PC-9 (cell line): Measurements from ENCODE around the gene RICTOR. TPM values are rescaled to one million over a fixed set of nuclear protein-coding genes. Genes with fewer than 3 reads are reported as not detected.

Experiments used
- BruUV-seq: library from RNA; stranded (reverse); fragments of 400-500 nt; replicated peaks from 2 replicates; lab custom pipeline; 2021; lab: Mats Ljungman, UMichigan
- CTCF ChIA-PET: fragments of 300-600 bp; sonication (Branson Sonifier 250); formaldehyde crosslinking; loops from one replicate; lab custom pipeline; 2022; ENCODE audit warnings: antibody characterized with exemption; lab: Charles Lee
- POLR2A ChIA-PET: fragments of 300-600 bp; sonication (Branson Sonifier 250); formaldehyde crosslinking; loops from one replicate; lab custom pipeline; 2022; ENCODE audit warnings: antibody characterized with exemption; ENCODE audit not compliant: unreplicated experiment; lab: Charles Lee
- DNase-seq, 2 experiments: peaks; one replicate each; pipeline versions ENCODE4 v3.0.0 to v3.0.0-alpha.2; 2015 to 2022; ENCODE audit warnings: mixed read lengths in 1 of 2
- H2AFZ ChIP-seq: fragments of 200-600 bp; sonication (generic); 2 replicates; pipeline ENCODE4 v1.8.1; 2017; ENCODE audit warnings: antibody characterized with exemption
- H3F3A ChIP-seq: fragments of 200-600 bp; sonication (generic); 2 replicates; pipeline ENCODE4 v1.8.1; 2017; ENCODE audit warnings: antibody characterized with exemption, mild to moderate bottlenecking, low read depth; ENCODE audit not compliant: insufficient read depth
- H3K27ac ChIP-seq: fragments of 200-600 bp; sonication (generic); 2 replicates; pipeline ENCODE4 v1.6.1; 2016; ENCODE audit warnings: mixed run types
- H3K27me3 ChIP-seq: fragments of 200-600 bp; sonication (generic); 2 replicates; pipeline ENCODE4 v1.6.1; 2016; ENCODE audit warnings: low read depth, mixed run types; ENCODE audit not compliant: insufficient read depth
- H3K36me3 ChIP-seq: fragments of 200-600 bp; sonication (generic); 2 replicates; pipeline ENCODE4 v1.6.1; 2016; ENCODE audit warnings: low read depth, mixed run types
- H3K4me1 ChIP-seq: fragments of 200-600 bp; sonication (generic); replicated peaks from 2 replicates; pipeline ENCODE4 v1.6.1; 2016; ENCODE audit warnings: mixed run types; ENCODE audit not compliant: insufficient read depth
- H3K4me2 ChIP-seq: fragments of 200-600 bp; sonication (generic); 2 replicates; pipeline ENCODE4 v1.6.1; 2017; ENCODE audit warnings: mixed run types
- H3K4me3 ChIP-seq: fragments of 200-600 bp; sonication (generic); 2 replicates; pipeline ENCODE4 v1.6.1; 2016; ENCODE audit warnings: mixed run types
- H3K79me2 ChIP-seq: fragments of 200-600 bp; sonication (generic); 2 replicates; pipeline ENCODE4 v1.6.1; 2017; ENCODE audit warnings: low read depth, mixed run types
- H3K9me2 ChIP-seq: fragments of 200-600 bp; sonication (generic); 2 replicates; pipeline ENCODE4 v1.8.1; 2017; ENCODE audit warnings: mild to moderate bottlenecking; ENCODE audit not compliant: insufficient read depth
- H3K9me3 ChIP-seq: fragments of 200-600 bp; sonication (generic); 2 replicates; pipeline ENCODE4 v1.8.1; 2016; ENCODE audit warnings: low read depth; ENCODE audit not compliant: insufficient read depth
- H4K20me1 ChIP-seq: fragments of 200-600 bp; sonication (generic); 2 replicates; pipeline ENCODE4 v1.8.1; 2017; ENCODE audit not compliant: insufficient read depth
- EZH2 ChIP-seq: fragments of 200-600 bp; sonication (generic); IDR thresholded peaks from 2 replicates; pipeline ENCODE4 v1.8.0; 2017; ENCODE audit warnings: antibody characterized with exemption, low read depth
- intact Hi-C: fragments of 100-400 bp; cut with micrococcal nuclease; formaldehyde crosslinking; loops from one replicate; pipeline ENCODE4 v1.10.0; 2022; ENCODE audit not compliant: unreplicated experiment
- total RNA-seq: library from RNA; stranded (reverse); gene quantifications from 2 replicates; pipeline ENCODE4 v1.2.3, GENCODE V29; 2021
- TF ChIP-seq, protein P1 (sequence below): fragments of 200-600 bp; sonication (generic); conservative IDR thresholded peaks from 2 replicates; pipeline ENCODE4 v1.6.1; 2017; ENCODE audit warnings: mixed run types, antibody characterized with exemption, mild to moderate bottlenecking, moderate library complexity

Gene RICTOR
- total RNA-seq, 1 experiment from 2014 or later, result 103 TPM

DNA sequence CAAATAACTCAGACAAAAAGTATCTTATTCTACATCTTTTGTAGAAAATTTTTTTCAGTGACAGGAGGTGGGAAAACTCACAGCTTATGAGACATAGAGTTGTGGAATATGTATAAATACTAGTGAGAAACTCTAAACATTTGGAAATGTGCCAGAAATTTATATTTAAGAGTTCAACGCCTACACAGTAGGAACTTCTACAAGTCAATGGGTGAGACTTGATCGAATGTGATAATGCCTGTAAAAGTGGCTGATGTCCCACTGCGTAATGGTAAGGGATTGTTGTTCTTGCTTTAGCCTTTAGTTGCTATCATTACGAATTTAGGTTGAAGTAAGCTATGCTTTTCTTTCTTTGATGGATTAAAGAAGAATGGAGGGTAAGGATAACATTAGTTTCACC, 40.0 kb upstream of the RICTOR start:
- Histone ChIP-seq H3K9me3 (0 out of 2 replicates have a peak, but pooled peaks cover 2% of the 10 kb centered on the region), H3K79me2 (no peaks in the 10 kb centered on the region), H3K4me2 (no peak overlapping the region), H3K27me3 (no peaks in the 10 kb centered on the region), H3K27ac (no peak overlapping the region), H2AFZ (no peak overlapping the region), H3K9me2 (0 out of 2 replicates have a peak, but pooled peaks cover 6% of the 10 kb centered on the region), H3K36me3 (no peaks in the 10 kb centered on the region), H4K20me1 (no peaks in the 10 kb centered on the region), H3K4me1 (0 out of 2 replicates have a peak, but pooled peaks cover 16% of the 10 kb centered on the region), H3F3A (0 out of 2 replicates have a peak, but pooled peaks cover 3% of the 10 kb centered on the region), H3K4me3 (no peak overlapping the region)
- intact Hi-C loops, result loop anchor here (2.0 kb wide), 1 partner anchor 25 kb away; no protein-coding TSS in a partner anchor
- no peak for DNase-seq
- no TSS peak for BruUV-seq
- CTCF ChIA-PET, result interaction anchor here (0.6 kb wide), 1 partner anchor 99 kb away, joined by 4 read pairs; no protein-coding TSS in a partner anchor
- TF ChIP-seq, protein P1, sequence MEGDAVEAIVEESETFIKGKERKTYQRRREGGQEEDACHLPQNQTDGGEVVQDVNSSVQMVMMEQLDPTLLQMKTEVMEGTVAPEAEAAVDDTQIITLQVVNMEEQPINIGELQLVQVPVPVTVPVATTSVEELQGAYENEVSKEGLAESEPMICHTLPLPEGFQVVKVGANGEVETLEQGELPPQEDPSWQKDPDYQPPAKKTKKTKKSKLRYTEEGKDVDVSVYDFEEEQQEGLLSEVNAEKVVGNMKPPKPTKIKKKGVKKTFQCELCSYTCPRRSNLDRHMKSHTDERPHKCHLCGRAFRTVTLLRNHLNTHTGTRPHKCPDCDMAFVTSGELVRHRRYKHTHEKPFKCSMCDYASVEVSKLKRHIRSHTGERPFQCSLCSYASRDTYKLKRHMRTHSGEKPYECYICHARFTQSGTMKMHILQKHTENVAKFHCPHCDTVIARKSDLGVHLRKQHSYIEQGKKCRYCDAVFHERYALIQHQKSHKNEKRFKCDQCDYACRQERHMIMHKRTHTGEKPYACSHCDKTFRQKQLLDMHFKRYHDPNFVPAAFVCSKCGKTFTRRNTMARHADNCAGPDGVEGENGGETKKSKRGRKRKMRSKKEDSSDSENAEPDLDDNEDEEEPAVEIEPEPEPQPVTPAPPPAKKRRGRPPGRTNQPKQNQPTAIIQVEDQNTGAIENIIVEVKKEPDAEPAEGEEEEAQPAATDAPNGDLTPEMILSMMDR, result no peak
- TF ChIP-seq EZH2, result no peak
- POLR2A ChIA-PET, result interaction anchor here (0.7 kb wide), 1 partner anchor 350 kb away, joined by 5 read pairs; no protein-coding TSS in a partner anchor

DNA sequence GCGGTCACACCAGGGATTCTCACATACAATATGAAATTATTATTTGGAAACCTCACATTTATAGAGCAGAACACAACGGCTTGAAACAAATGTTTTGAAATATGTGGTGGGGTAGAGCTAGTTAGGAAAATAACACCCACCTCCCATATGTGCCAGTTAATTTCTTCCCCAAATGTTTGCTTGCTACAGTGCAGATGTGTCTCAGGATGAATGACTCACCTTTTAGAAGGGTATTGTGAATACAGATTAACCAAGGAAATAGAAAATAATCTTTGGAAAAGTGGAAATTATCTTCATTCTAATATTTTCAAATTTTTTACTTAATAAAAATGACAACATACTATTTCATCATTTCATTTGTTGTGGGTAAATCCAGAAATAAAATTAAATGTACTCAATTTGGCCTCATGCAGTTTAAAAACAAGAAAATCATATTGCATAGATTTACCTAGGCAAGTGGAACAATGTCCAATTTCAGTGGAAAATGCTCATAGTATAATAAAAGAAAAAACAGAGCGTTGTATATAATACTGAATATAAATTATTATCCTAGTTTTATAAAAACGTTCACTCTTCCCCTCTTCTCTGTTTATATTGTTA, 39.3 kb upstream of the RICTOR start:
- Histone ChIP-seq H3K4me2 (no peak overlapping the region), H4K20me1 (no peaks in the 10 kb centered on the region), H3K4me3 (no peak overlapping the region), H3K9me3 (0 out of 2 replicates have a peak, but pooled peaks cover 2% of the 10 kb centered on the region), H3K9me2 (0 out of 2 replicates have a peak, but pooled peaks cover 2% of the 10 kb centered on the region), H3K27me3 (no peaks in the 10 kb centered on the region), H3K36me3 (no peaks in the 10 kb centered on the region), H3K27ac (no peak overlapping the region), H2AFZ (no peak overlapping the region), H3F3A (0 out of 2 replicates have a peak, but pooled peaks cover 3% of the 10 kb centered on the region), H3K4me1 (0 out of 2 replicates have a peak, but pooled peaks cover 16% of the 10 kb centered on the region), H3K79me2 (no peaks in the 10 kb centered on the region)
- no TSS peak for BruUV-seq
- intact Hi-C loops, result no loop called here
- ChIA-PET CTCF (no interaction called here), POLR2A (interaction anchor here (0.7 kb wide), 1 partner anchor 278 kb away, joined by 4 read pairs; no protein-coding TSS in a partner anchor)
- no peak for DNase-seq
- TF ChIP-seq EZH2, result no peak
- TF ChIP-seq, protein P1, result no peak

GRCh38 chr5:39109606-39110005, 35.4 kb upstream of the RICTOR start:
- no peaks in the 10 kb centered on the region for H3K9me3 ChIP-seq
- H4K20me1 ChIP-seq, result no peaks in the 10 kb centered on the region
- no peaks in the 10 kb centered on the region; the same call in 1 of the 2 replicates for H3K4me1 ChIP-seq
- H3K36me3 ChIP-seq, result no peaks in the 10 kb centered on the region
- no peaks in the 10 kb centered on the region for H3K9me2 ChIP-seq
- no peaks in the 10 kb centered on the region for H3K27me3 ChIP-seq
- no peak overlapping the region for H3K4me2 ChIP-seq
- TF ChIP-seq, protein P1, result no peak
- no peak for TF ChIP-seq EZH2
- H2AFZ ChIP-seq, result no peak overlapping the region
- ChIA-PET POLR2A (interaction anchor here (0.7 kb wide), 1 partner anchor 16 kb away, joined by 6 read pairs; no protein-coding TSS in a partner anchor), CTCF (no interaction called here)
- DNase-seq, result no peak
- H3K27ac ChIP-seq, result no peak overlapping the region
- H3K79me2 ChIP-seq, result no peaks in the 10 kb centered on the region
- H3K4me3 ChIP-seq, result no peak overlapping the region
- BruUV-seq, result no TSS peak
- 0 out of 2 replicates have a peak, but pooled peaks cover 3% of the 10 kb centered on the region for H3F3A ChIP-seq
- intact Hi-C loops, result no loop called here
